22Rv1 (cell line): ENCODE data around the gene C14orf132.

Experiments used
- CTCF ChIP-seq: fragments of 450-650 bp; IDR thresholded peaks from 2 replicates; pipeline ENCODE4 v1.5.1; 2017; ENCODE audit warnings: mild to moderate bottlenecking
- ZFX ChIP-seq: fragments of 450-650 bp; IDR thresholded peaks from 2 replicates; pipeline ENCODE4 v1.6.1; 2017; ENCODE audit warnings: antibody characterized with exemption, borderline replicate concordance

- TF ChIP-seq CTCF (no peak), ZFX (no peak)
Observed at GRCh38 chr14:96130391-96130790, 91.2 kb downstream of the C14orf132 start.
